ENCODE data around the gene TBL3. TPM values are rescaled to one million over a fixed set of nuclear protein-coding genes. Genes with fewer than 3 reads are reported as not detected.

The TBL3 gene
- total RNA-seq, 4 donors from 2014 or later: 4.1 to 46.6 (median 27.4) TPM

DNA sequence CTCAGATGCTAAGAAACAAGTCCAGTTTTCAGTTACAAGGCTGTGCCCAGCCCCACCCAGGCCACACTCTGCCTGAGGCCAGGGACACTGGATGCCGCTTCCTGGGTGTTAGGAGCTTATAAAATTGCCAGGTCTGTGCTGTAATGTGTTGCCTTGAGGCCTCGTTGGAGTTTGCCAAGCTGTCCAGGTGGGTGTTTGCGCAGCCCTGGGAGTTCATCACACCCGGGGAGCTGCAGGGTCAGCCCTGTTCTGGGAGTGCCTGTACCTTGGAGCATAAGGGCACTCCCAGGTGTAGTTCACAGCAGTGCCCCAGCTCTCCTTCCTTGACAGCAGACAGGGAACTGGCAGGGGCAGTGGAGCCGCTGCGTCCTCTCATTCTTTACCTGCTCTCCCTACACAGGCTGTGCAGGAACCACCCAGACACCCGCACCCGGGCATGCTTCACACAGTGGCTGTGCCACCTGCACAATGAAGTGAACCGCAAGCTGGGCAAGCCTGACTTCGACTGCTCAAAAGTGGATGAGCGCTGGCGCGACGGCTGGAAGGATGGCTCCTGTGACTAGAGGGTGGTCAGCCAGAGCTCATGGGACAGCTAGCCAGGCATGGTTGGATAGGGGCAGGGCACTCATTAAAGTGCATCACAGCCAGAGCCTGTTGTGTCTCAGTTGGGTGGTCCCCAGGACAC lies 13.8 kb downstream of the TBL3 start:
- no peak overlapping the region for H3K4me3 ChIP-seq
- TF ChIP-seq CTCF (IDR thresholded peaks at IDR 0.05) (no peak), POLR2A (IDR thresholded peaks at IDR 0.05) (no peak)
- H3K36me3 ChIP-seq: no peaks in the 10 kb centered on the region
- H3K9me3 ChIP-seq: no peaks in the 10 kb centered on the region
- H3K4me1 ChIP-seq: peaks cover 0 to 18% of the 10 kb centered on the region in 2 donors
- no peak overlapping the region for H3K27ac ChIP-seq
- peaks cover 7 to 15% of the 10 kb centered on the region in 2 donors for H3K27me3 ChIP-seq
- intact Hi-C loops (cut with DNase I; ENCODE audit: low total_unique reads): no loop called here
- DNase-seq: no peak

DNA sequence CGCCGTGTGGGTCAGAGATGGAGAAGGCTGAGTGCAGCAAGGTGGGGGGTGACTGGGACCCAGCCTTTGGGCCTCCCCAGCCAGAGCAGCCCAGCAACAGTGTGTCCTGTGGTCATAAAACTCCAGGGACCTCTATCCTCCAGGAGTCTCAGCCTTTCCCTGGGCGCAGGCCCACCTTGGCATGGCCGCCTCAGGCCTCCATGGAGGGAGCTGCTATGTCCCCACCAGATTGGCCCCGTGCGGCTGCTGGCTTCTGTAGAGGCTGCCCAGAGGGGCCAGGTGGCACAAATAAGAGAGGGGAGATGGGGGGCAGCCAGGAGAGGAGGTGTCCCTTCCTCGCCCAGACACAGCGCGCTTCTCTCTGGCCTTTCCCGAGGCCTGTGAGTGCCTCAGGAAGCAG lies 15.3 kb downstream of the TBL3 start:
- Histone ChIP-seq H3K4me3 (no peak overlapping the region), H3K27me3 (peaks cover 18 to 20% of the 10 kb centered on the region in 2 donors), H3K4me1 (peaks cover 0 to 24% of the 10 kb centered on the region in 2 donors), H3K9me3 (no peaks in the 10 kb centered on the region), H3K27ac (no peak overlapping the region), H3K36me3 (no peaks in the 10 kb centered on the region)
- intact Hi-C loops (cut with DNase I; ENCODE audit: low total_unique reads): no loop called here
- no peak for TF ChIP-seq POLR2A (IDR thresholded peaks at IDR 0.05)
- TF ChIP-seq CTCF (IDR thresholded peaks at IDR 0.05): no peak
- DNase-seq: no peak

DNA sequence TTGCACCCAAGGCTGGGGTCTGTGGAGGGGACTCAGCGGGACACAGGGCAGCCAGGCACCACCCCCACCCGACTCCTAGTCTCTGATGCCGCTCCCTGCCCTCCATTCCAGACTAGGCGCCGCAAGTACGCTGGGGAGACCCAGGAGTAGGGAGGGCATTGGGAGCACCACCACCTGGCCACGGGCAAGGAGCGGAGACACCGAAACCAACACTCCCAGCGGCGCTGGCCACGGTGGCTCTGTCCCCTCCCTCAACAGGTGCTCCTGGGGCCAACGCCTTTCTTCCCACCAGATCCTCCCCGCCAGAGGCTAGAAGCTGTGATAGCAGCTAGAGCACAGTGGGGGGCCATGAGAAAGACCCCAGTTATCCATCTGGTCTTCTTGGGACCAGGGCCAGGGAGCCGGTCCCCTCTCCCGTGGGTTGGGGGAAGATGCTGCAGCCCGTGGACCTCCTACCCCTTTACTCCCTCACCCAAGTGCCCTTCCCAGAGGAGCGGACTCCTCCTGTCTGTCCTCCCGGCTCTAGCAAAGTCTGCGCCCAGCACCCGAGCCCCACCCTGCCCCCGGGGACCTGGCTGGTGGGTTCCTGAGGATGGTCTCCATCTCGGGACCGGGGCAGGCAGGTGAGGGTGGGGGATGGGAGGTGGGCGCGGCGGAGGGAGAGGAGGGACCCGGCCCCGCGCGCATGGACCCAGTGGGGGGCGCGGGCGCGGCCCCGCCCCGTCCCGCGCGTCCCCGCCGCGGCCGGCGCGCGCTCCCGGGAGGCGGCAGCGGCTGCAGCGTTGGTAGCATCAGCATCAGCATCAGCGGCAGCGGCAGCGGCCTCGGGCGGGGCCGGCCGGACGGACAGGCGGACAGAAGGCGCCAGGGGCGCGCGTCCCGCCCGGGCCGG lies 17.6 kb downstream of the TBL3 start, which contains the start of gene SYNGR3:
SYNGR3 (plus strand) TSS at position 762 of the 892 bp plus-strand sequence. CDS start 133 bp downstream, outside the sequence.
- Histone ChIP-seq H3K4me1 (peaks cover 0 to 24% of the 10 kb centered on the region in 2 donors), H3K27me3 (peaks cover 14 to 20% of the 10 kb centered on the region in 2 donors), H3K4me3 (no peak within 1 kb of the TSS)

DNA sequence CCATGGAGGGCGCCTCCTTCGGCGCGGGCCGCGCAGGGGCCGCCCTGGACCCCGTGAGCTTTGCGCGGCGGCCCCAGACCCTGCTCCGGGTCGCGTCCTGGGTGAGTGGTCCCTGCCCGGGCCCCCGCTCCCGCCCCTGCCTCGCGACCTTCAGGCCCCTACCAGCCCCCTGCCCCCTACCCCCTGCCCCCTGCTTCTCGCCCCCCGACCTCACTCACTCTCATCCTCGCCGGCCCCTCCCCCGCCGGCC lies 18.2 kb downstream of the TBL3 start:
- Histone ChIP-seq H3K27me3 (peaks cover 14 to 20% of the 10 kb centered on the region in 2 donors), H3K9me3 (no peaks in the 10 kb centered on the region), H3K27ac (no peak overlapping the region), H3K36me3 (no peaks in the 10 kb centered on the region), H3K4me3 (no peak overlapping the region), H3K4me1 (peaks cover 0 to 19% of the 10 kb centered on the region in 2 donors)
- TF ChIP-seq POLR2A (IDR thresholded peaks at IDR 0.05) (no peak), CTCF (IDR thresholded peaks at IDR 0.05) (no peak)
- no peak for DNase-seq
- intact Hi-C loops (cut with DNase I; ENCODE audit: low total_unique reads): no loop called here

More for the DNA sequence above, 17.6 kb downstream of the TBL3 start, which contains the start of gene SYNGR3:
- H3K27ac ChIP-seq: no peak within 1 kb of the TSS
- no peaks in the 10 kb centered on the region for H3K9me3 ChIP-seq
- no peaks in the 10 kb centered on the region for H3K36me3 ChIP-seq
- TF ChIP-seq CTCF (IDR thresholded peaks at IDR 0.05) (no peak), POLR2A (IDR thresholded peaks at IDR 0.05) (no peak)
- intact Hi-C loops (cut with DNase I; ENCODE audit: low total_unique reads): no loop called here
- no peak for DNase-seq

All from uterus (tissue), 4 donors.